Astrocyte (in vitro differentiated cells and primary cell): Measurements from ENCODE around the gene TYMS.

Source experiments
- CTCF ChIP-seq: IDR thresholded peaks from 2 replicates; pipeline ENCODE4 v1.5.1; 2011; ENCODE audit warnings: low read depth, mild to moderate bottlenecking, inconsistent platforms, low read length, moderate library complexity; ENCODE audit not compliant: insufficient read depth
- EZH2 ChIP-seq: IDR thresholded peaks from 2 replicates; pipeline ENCODE4 v1.6.1; 2012; ENCODE audit warnings: mild to moderate bottlenecking, low read length, inconsistent platforms; ENCODE audit not compliant: insufficient read depth

- TF ChIP-seq CTCF (no peak), EZH2 (no peak)
Observed at GRCh38 chr18:673769-674168, 16.3 kb downstream of the TYMS start.
